ENCODE measurements around the gene GRM5.
"Not testable (repeated sequence)": the region's sequence is repeated elsewhere in the genome, so short reads cannot be mapped to it uniquely, and the experiment has no call there.

GRM5 gene

DNA sequence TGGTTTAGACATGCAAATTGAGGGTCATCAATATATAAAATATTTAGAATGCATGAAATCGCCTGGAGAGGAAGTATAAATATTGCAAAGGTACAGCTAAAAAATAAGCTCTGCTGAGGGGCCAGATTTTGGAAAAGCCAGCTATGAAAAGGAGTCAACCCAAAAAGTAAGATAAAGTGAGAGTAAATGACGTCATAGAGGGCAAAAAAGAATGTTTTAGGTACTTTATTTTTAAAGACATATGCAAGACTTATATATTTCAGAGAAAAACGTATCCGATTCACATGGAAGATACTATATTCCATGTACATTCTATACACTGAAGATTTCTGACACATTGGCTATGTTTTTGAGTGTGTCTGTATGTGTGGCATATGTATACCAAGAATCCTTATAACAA lies 13.6 kb downstream of the GRM5 start:
- TF ChIP-seq, protein P1, sequence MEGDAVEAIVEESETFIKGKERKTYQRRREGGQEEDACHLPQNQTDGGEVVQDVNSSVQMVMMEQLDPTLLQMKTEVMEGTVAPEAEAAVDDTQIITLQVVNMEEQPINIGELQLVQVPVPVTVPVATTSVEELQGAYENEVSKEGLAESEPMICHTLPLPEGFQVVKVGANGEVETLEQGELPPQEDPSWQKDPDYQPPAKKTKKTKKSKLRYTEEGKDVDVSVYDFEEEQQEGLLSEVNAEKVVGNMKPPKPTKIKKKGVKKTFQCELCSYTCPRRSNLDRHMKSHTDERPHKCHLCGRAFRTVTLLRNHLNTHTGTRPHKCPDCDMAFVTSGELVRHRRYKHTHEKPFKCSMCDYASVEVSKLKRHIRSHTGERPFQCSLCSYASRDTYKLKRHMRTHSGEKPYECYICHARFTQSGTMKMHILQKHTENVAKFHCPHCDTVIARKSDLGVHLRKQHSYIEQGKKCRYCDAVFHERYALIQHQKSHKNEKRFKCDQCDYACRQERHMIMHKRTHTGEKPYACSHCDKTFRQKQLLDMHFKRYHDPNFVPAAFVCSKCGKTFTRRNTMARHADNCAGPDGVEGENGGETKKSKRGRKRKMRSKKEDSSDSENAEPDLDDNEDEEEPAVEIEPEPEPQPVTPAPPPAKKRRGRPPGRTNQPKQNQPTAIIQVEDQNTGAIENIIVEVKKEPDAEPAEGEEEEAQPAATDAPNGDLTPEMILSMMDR (IDR thresholded peaks at IDR 0.05; ENCODE audit: low read depth, low read length, missing control alignments): no peak
- DNase-seq (ENCODE audit: extremely low read depth, low read depth): no peak
- no peak overlapping the region for H3K4me3 ChIP-seq (replicated peaks; ENCODE audit: low read depth, low read length)

GRCh38 chr11:89047159-89047558 lies 18.6 kb downstream of the GRM5 start:
- not testable (repeated sequence) for H3K4me3 ChIP-seq (replicated peaks; ENCODE audit: low read depth, low read length); DNase-seq (ENCODE audit: extremely low read depth, low read depth)

DNA sequence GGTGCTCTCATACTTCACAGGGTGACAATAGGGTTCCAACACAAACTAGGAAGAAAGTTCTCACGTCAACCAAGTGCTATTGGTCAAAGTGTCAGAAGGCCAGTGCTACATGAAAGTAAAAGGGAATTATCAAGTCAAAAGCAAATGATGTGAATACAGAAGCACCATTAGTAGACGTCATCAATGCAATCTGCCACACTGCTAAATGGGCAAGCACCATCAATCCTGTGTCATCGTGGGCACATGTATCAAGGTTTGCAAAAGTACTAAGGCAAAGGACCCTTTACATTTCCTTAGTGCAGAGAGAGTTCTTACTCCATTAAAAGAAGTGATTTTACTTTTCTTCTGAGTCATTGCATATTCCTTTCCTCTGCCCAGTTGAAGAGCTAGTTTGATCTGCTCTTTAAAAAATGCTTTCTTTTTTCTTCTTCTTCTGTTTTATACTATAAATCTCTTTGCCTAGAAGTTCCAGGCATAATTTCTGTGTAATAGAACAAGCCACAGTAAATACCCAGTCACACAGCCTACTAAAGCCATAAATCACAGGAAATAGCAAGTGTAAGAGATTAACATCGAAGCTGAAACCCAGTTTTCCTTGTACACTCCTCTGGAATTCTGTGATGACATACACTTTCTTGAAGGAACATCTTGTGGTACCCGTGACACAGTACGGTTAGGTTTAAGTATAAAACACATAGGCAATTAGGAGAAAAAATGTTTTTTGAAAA lies 21.8 kb downstream of the GRM5 start:
- not testable (repeated sequence) for DNase-seq (ENCODE audit: extremely low read depth, low read depth); H3K4me3 ChIP-seq (replicated peaks; ENCODE audit: low read depth, low read length)

DNA sequence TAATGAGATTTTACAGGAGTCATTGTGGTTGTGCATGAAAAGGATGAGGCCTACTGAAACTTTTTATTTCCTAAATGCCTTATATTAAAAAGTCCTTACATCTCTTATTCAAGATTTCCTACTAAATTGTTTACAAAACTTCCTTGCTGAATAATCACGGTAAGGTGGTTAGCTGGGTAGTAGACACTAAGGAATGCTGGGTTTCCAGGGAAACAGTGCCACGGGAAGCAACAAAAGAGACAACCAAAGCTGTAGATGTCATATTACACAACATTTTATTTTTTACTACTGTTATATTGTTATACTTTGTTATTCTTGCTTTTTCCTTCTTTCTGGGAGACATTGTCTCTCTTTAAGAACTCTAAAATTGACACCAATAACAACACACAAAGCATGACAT lies 36.1 kb downstream of the GRM5 start:
- DNase-seq (ENCODE audit: extremely low read depth, low read depth); H3K4me3 ChIP-seq (replicated peaks; ENCODE audit: low read depth, low read length): not testable (repeated sequence)

- TF ChIP-seq, protein P1 (IDR thresholded peaks at IDR 0.05; ENCODE audit: low read depth, low read length, missing control alignments): no peak
- DNase-seq (ENCODE audit: extremely low read depth, low read depth): no peak
- no peak overlapping the region for H3K4me3 ChIP-seq (replicated peaks; ENCODE audit: low read depth, low read length)
Measured at GRCh38 chr11:89021339-89021738, 44.4 kb downstream of the GRM5 start.

DNA sequence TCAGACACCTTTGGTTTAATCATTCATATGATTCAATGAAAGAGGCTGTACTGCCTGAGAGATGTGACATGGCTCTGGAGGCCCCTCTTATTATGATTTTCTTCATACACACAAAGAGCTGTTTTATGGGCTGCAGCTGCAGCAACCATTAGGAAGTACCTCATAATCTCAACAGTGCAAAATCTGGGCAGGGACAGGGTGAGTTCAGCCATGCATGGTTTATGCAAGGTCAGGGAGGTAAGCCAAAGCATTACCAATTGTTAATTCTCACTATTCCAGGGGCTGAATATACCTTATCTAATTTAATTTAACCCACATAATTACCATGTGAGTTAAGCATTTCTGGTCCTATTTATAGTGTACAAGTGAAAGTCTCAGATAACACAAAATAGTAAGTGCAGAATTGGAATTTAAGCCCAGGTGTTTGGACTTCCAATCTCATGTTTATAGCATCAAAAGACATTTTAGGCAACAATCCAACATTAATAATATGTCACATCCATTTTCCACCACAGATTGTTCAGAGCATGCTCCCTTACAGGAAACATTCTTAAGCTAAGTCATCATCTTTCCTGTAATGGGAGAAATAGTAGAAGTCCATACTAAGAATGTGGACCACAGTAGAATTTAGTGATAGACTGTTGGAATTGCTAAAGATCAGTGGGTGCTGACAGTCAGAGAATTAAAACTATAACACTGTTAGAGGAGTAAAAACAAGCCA lies 45.8 kb downstream of the GRM5 start:
- DNase-seq (ENCODE audit: extremely low read depth, low read depth): not testable (repeated sequence)

GRCh38 chr11:89016214-89016613 lies 49.6 kb downstream of the GRM5 start:
- no peak for DNase-seq (ENCODE audit: extremely low read depth, low read depth)
- TF ChIP-seq, protein P1 (IDR thresholded peaks at IDR 0.05; ENCODE audit: low read depth, low read length, missing control alignments): no peak
- H3K4me3 ChIP-seq (replicated peaks; ENCODE audit: low read depth, low read length): no peak overlapping the region

More for the DNA sequence above, 45.8 kb downstream of the GRM5 start:
- H3K4me3 ChIP-seq (replicated peaks; ENCODE audit: low read depth, low read length): not testable (repeated sequence)

DNA sequence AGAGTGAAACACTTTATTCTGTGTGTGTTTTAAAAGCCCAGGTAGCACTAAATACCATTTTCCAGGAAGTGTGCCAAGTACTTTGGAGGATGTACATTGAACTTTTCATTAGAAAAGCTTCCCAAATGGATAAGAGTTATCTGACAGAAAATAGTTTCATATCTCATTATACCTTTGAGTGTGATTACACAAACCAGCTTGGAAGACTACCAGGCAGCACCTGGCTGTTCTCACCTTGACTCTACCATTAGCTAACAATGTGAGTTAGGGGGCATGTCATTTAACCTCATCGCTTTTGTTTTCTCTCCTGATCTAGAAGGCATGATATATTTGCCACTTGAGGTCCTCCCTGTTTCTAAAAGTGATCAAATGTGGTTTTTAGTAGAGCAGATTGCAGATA lies 50.2 kb downstream of the GRM5 start:
- TF ChIP-seq, protein P1 (IDR thresholded peaks at IDR 0.05; ENCODE audit: low read depth, low read length, missing control alignments): no peak
- H3K4me3 ChIP-seq (replicated peaks; ENCODE audit: low read depth, low read length): no peak overlapping the region
- no peak for DNase-seq (ENCODE audit: extremely low read depth, low read depth)

GRCh38 chr11:89000852-89001251 lies 64.9 kb downstream of the GRM5 start:
- not testable (repeated sequence) for DNase-seq (ENCODE audit: extremely low read depth, low read depth); H3K4me3 ChIP-seq (replicated peaks; ENCODE audit: low read depth, low read length)
